Liver (tissue), 9 donors: ENCODE measurements around the gene PDE6D. TPM values are rescaled to one million over a fixed set of nuclear protein-coding genes. Genes with fewer than 3 reads are reported as not detected.

Experiments used
- DNase-seq: peaks from one replicate; pipeline ENCODE4 v3.0.0-alpha.2; 2017; ENCODE audit warnings: low spot score
- H3K27ac ChIP-seq, 2 donors: one replicate each; pipeline ENCODE4 v1.7.0; 2013; ENCODE audit warnings: inconsistent platforms in 2 of 2, low read length in 2 of 2, control low read depth in 1 of 2, low read depth in 1 of 2, mild to moderate bottlenecking in 1 of 2
- H3K27me3 ChIP-seq, 4 donors: one replicate each; pipeline versions ENCODE4 v1.6.1 to v1.7.0; 2013; ENCODE audit warnings: low read length in 3 of 4, inconsistent platforms in 1 of 4, mild to moderate bottlenecking in 1 of 4, moderate library complexity in 1 of 4; ENCODE audit not compliant: control insufficient read depth in 4 of 4, insufficient read depth in 4 of 4
- H3K36me3 ChIP-seq, 4 donors: one replicate each; pipeline versions ENCODE4 v1.6.1 to v1.7.0; 2013; ENCODE audit warnings: low read length in 3 of 4, mild to moderate bottlenecking in 3 of 4, low read depth in 1 of 4, moderate library complexity in 1 of 4; ENCODE audit not compliant: control insufficient read depth in 4 of 4, insufficient read depth in 3 of 4
- H3K4me1 ChIP-seq, 4 donors: one replicate each; pipeline versions ENCODE4 v1.6.1 to v1.7.0; 2013; ENCODE audit warnings: low read length in 3 of 4, mild to moderate bottlenecking in 3 of 4, moderate library complexity in 1 of 4; ENCODE audit not compliant: control insufficient read depth in 4 of 4, insufficient read depth in 4 of 4
- H3K4me3 ChIP-seq, 3 donors: one replicate each; pipeline versions ENCODE4 v1.6.1 to v1.7.0; 2013; ENCODE audit warnings: low read length in 3 of 3, control low read depth in 1 of 3, low read depth in 1 of 3, mild to moderate bottlenecking in 1 of 3
- H3K9ac ChIP-seq, 2 donors: one replicate each; pipeline ENCODE4 v1.7.0; 2013; ENCODE audit warnings: low read length in 2 of 2, mild to moderate bottlenecking in 2 of 2, moderate library complexity in 2 of 2, control low read depth in 1 of 2, low read depth in 1 of 2
- H3K9me3 ChIP-seq, 4 donors: one replicate each; pipeline versions ENCODE4 v1.6.1 to v1.7.0; 2013; ENCODE audit warnings: low read length in 3 of 4; ENCODE audit not compliant: control insufficient read depth in 4 of 4
- EGR1 ChIP-seq, 2 donors: IDR thresholded peaks; 2 replicates each; pipeline ENCODE4 v1.6.1; 2016 to 2018; ENCODE audit warnings: antibody characterized with exemption in 2 of 2, low read depth in 2 of 2
- FOXA2 ChIP-seq: IDR thresholded peaks from 2 replicates; pipeline ENCODE4 v1.6.1; 2016; ENCODE audit warnings: antibody characterized with exemption
- GABPA ChIP-seq, 2 donors: IDR thresholded peaks in 1 of 2; conservative IDR thresholded peaks in 1 of 2; 2 replicates each; pipeline ENCODE4 v1.6.1; 2016; ENCODE audit warnings: antibody characterized with exemption in 2 of 2, mild to moderate bottlenecking in 1 of 2, moderate library complexity in 1 of 2
- HNF4A ChIP-seq, 2 donors: conservative IDR thresholded peaks; 2 replicates each; pipeline ENCODE4 v1.6.1; 2016; ENCODE audit warnings: antibody characterized with exemption in 2 of 2, mild to moderate bottlenecking in 2 of 2
- HNF4G ChIP-seq: IDR thresholded peaks from 2 replicates; pipeline ENCODE4 v1.6.1; 2016; ENCODE audit warnings: antibody characterized with exemption
- JUND ChIP-seq, 2 donors: IDR thresholded peaks; 2 replicates each; pipeline ENCODE4 v1.6.1; 2016; ENCODE audit warnings: antibody characterized with exemption in 2 of 2
- NR2F2 ChIP-seq: IDR thresholded peaks from 2 replicates; pipeline ENCODE4 v1.6.1; 2016; ENCODE audit warnings: antibody characterized with exemption
- RAD21 ChIP-seq, 2 donors: IDR thresholded peaks; 2 replicates each; pipeline ENCODE4 v1.6.1; 2016; ENCODE audit warnings: antibody characterized with exemption in 2 of 2, mild to moderate bottlenecking in 2 of 2
- RXRA ChIP-seq, 2 donors: IDR thresholded peaks; 2 replicates each; pipeline ENCODE4 v1.6.1; 2017 to 2018; ENCODE audit warnings: antibody characterized with exemption in 2 of 2, mild to moderate bottlenecking in 1 of 2
- SP1 ChIP-seq: IDR thresholded peaks from 2 replicates; pipeline ENCODE4 v1.6.1; 2018; ENCODE audit warnings: antibody characterized with exemption, mild to moderate bottlenecking
- TAF1 ChIP-seq: conservative IDR thresholded peaks from 2 replicates; pipeline ENCODE4 v1.6.1; 2016; ENCODE audit warnings: antibody characterized with exemption, mild to moderate bottlenecking
- YY1 ChIP-seq: IDR thresholded peaks from 2 replicates; pipeline ENCODE4 v1.6.1; 2016; ENCODE audit warnings: antibody characterized with exemption, mild to moderate bottlenecking
- WGBS: extraction: QIAGEN DNeasy Blood & Tissue Kit; methylation state at CpG from one replicate; pipeline ENCODE4 v1.1.7; 2013; 5-methylcytosine and 5-hydroxymethylcytosine counted together
- polyA plus RNA-seq, 2 donors: library from polyadenylated mRNA; stranded (reverse) in 1 of 2; unstranded in 1 of 2; fragments of 200-250 nt in 1 of 2; fragments of >200 nt in 1 of 2; fragmentation: Nextera tagmentation in 1 of 2; extraction: Ambion mirVana in 1 of 2; gene quantifications; one replicate each; pipeline versions ENCODE4 v1.2.1 to v1.2.3, GENCODE V29; 2013 to 2015
- total RNA-seq, 2 donors: library from RNA; depleted of rRNA; stranded (reverse); fragments of >200 nt; gene quantifications; one replicate each; pipeline ENCODE4 v1.2.3, GENCODE V29; 2014
- TF ChIP-seq, protein P1 (sequence below): fragments of 150-350 bp; IDR thresholded peaks from 2 replicates; pipeline ENCODE4 v1.5.1; 2017; ENCODE audit warnings: improper control_type of control experiment, low read depth, low read length; ENCODE audit not compliant: missing input control
- TF ChIP-seq, protein P2 (sequence below): IDR thresholded peaks from 2 replicates; pipeline ENCODE4 v1.6.1; 2016; ENCODE audit warnings: antibody characterized with exemption
- TF ChIP-seq, protein P3 (sequence below): IDR thresholded peaks from 2 replicates; pipeline ENCODE4 v1.6.1; 2016; ENCODE audit warnings: antibody characterized with exemption
- TF ChIP-seq, protein P4 (sequence below): IDR thresholded peaks from 2 replicates; pipeline ENCODE4 v1.6.1; 2016; ENCODE audit warnings: antibody characterized with exemption, mild to moderate bottlenecking
- TF ChIP-seq, protein P5 (sequence below): IDR thresholded peaks from 2 replicates; pipeline ENCODE4 v1.6.1; 2016; ENCODE audit warnings: antibody characterized with exemption
- donor health status: healthy.
- donor health status: healthy.
- donor health status: healthy.
- donor health status: healthy.
- donor health status: healthy.

The PDE6D gene
- total and polyA plus RNA-seq, 4 donors, result 6.6 to 8.5 (median 7.0) TPM

DNA sequence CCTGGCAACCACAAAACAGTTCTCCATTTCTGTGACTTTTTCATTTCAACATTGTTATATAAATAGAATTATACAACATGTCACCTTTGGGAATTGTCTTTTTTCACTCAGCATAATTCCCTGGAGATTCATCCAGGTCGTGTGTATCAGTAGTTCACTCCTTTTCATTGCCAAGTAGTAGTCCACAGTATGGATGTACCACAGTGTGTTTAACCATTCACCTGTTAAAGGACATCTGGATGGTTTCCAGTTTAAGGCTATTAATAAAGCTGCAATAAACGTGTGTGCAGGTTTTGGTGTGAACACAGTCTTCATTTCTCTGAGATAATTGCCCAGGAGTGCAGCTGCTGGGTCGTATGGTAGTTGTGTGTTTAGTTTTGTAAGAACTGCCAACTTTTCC, 40.8 kb upstream of the PDE6D start:
- DNase-seq, result no peak
- WGBS, result 48% methylated on average over 3 of the region's 3 CpGs
- H3K27me3 ChIP-seq, result no peaks in the 10 kb centered on the region
- H3K9ac ChIP-seq, result no peak overlapping the region
- H3K4me1 ChIP-seq, result no peaks in the 10 kb centered on the region
- no peaks in the 10 kb centered on the region for H3K9me3 ChIP-seq
- H3K36me3 ChIP-seq, result no peaks in the 10 kb centered on the region
- no peak overlapping the region for H3K4me3 ChIP-seq
- H3K27ac ChIP-seq, result no peak overlapping the region
- TF ChIP-seq RXRA (IDR thresholded peaks at IDR 0.05) (no peak), TAF1 (no peak), HNF4A (conservative IDR thresholded peaks at IDR 0.05) (no peak), YY1 (no peak), NR2F2 (no peak), JUND (IDR thresholded peaks at IDR 0.05) (no peak), EGR1 (IDR thresholded peaks at IDR 0.05; ENCODE audit: low read depth in 2 of 2) (no peak), SP1 (no peak)
- TF ChIP-seq, protein P1, sequence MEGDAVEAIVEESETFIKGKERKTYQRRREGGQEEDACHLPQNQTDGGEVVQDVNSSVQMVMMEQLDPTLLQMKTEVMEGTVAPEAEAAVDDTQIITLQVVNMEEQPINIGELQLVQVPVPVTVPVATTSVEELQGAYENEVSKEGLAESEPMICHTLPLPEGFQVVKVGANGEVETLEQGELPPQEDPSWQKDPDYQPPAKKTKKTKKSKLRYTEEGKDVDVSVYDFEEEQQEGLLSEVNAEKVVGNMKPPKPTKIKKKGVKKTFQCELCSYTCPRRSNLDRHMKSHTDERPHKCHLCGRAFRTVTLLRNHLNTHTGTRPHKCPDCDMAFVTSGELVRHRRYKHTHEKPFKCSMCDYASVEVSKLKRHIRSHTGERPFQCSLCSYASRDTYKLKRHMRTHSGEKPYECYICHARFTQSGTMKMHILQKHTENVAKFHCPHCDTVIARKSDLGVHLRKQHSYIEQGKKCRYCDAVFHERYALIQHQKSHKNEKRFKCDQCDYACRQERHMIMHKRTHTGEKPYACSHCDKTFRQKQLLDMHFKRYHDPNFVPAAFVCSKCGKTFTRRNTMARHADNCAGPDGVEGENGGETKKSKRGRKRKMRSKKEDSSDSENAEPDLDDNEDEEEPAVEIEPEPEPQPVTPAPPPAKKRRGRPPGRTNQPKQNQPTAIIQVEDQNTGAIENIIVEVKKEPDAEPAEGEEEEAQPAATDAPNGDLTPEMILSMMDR, result no peak
- TF ChIP-seq, protein P2, sequence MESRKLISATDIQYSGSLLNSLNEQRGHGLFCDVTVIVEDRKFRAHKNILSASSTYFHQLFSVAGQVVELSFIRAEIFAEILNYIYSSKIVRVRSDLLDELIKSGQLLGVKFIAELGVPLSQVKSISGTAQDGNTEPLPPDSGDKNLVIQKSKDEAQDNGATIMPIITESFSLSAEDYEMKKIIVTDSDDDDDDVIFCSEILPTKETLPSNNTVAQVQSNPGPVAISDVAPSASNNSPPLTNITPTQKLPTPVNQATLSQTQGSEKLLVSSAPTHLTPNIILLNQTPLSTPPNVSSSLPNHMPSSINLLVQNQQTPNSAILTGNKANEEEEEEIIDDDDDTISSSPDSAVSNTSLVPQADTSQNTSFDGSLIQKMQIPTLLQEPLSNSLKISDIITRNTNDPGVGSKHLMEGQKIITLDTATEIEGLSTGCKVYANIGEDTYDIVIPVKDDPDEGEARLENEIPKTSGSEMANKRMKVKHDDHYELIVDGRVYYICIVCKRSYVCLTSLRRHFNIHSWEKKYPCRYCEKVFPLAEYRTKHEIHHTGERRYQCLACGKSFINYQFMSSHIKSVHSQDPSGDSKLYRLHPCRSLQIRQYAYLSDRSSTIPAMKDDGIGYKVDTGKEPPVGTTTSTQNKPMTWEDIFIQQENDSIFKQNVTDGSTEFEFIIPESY, result no peak
- TF ChIP-seq, protein P3, sequence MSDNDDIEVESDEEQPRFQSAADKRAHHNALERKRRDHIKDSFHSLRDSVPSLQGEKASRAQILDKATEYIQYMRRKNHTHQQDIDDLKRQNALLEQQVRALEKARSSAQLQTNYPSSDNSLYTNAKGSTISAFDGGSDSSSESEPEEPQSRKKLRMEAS, result no peak

DNA sequence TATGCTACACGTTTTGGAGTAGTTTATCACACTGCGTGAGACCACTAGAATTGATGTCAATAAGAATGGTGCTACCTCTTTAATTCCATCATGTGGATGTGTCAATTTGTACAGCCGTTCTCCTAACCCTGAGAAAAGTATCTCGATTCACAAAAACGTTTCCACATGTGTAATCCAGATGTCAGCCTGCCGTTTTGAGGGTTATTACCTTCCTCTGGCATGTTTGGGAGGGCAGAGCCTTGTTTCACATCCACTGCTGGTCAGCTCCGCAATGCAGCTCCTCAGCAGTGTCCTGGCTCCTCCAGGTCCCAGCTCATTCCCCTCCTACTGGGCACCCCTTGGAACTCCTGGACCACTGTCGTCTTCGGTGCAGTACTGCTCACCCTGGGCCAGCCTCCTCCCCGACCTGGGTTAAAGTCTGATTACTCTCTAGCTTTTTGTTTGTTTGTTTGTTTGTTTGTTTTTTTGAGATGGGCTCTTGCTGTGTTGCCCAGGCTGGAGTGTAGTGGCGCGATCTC, 39.8 kb upstream of the PDE6D start:
- 74% methylated on average over 12 of the region's 12 CpGs for WGBS
- no peaks in the 10 kb centered on the region for H3K27me3 ChIP-seq

More for the DNA sequence above, 39.8 kb upstream of the PDE6D start:
- TF ChIP-seq SP1 (no peak), RXRA (IDR thresholded peaks at IDR 0.05) (no peak), TAF1 (no peak), HNF4G (no peak), FOXA2 (no peak), GABPA (IDR thresholded peaks at IDR 0.05 in 1 of 2, conservative IDR thresholded peaks at IDR 0.05 in 1 of 2) (no peak), RAD21 (IDR thresholded peaks at IDR 0.05) (no peak), JUND (IDR thresholded peaks at IDR 0.05) (no peak), HNF4A (conservative IDR thresholded peaks at IDR 0.05) (no peak), NR2F2 (no peak), YY1 (no peak), EGR1 (IDR thresholded peaks at IDR 0.05; ENCODE audit: low read depth in 2 of 2) (no peak)
- TF ChIP-seq, protein P4, sequence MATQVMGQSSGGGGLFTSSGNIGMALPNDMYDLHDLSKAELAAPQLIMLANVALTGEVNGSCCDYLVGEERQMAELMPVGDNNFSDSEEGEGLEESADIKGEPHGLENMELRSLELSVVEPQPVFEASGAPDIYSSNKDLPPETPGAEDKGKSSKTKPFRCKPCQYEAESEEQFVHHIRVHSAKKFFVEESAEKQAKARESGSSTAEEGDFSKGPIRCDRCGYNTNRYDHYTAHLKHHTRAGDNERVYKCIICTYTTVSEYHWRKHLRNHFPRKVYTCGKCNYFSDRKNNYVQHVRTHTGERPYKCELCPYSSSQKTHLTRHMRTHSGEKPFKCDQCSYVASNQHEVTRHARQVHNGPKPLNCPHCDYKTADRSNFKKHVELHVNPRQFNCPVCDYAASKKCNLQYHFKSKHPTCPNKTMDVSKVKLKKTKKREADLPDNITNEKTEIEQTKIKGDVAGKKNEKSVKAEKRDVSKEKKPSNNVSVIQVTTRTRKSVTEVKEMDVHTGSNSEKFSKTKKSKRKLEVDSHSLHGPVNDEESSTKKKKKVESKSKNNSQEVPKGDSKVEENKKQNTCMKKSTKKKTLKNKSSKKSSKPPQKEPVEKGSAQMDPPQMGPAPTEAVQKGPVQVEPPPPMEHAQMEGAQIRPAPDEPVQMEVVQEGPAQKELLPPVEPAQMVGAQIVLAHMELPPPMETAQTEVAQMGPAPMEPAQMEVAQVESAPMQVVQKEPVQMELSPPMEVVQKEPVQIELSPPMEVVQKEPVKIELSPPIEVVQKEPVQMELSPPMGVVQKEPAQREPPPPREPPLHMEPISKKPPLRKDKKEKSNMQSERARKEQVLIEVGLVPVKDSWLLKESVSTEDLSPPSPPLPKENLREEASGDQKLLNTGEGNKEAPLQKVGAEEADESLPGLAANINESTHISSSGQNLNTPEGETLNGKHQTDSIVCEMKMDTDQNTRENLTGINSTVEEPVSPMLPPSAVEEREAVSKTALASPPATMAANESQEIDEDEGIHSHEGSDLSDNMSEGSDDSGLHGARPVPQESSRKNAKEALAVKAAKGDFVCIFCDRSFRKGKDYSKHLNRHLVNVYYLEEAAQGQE, result no peak
- TF ChIP-seq, protein P2, result no peak
- TF ChIP-seq, protein P1, result no peak
- TF ChIP-seq, protein P5, sequence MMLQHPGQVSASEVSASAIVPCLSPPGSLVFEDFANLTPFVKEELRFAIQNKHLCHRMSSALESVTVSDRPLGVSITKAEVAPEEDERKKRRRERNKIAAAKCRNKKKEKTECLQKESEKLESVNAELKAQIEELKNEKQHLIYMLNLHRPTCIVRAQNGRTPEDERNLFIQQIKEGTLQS, result no peak
- TF ChIP-seq, protein P3, result no peak
- Histone ChIP-seq H3K4me3 (no peak overlapping the region), H3K27ac (no peak overlapping the region), H3K9me3 (no peaks in the 10 kb centered on the region), H3K36me3 (no peaks in the 10 kb centered on the region), H3K9ac (no peak overlapping the region), H3K4me1 (no peaks in the 10 kb centered on the region)
- no peak for DNase-seq
